ENCODE results near the gene CIB4.

Gene CIB4

DNA sequence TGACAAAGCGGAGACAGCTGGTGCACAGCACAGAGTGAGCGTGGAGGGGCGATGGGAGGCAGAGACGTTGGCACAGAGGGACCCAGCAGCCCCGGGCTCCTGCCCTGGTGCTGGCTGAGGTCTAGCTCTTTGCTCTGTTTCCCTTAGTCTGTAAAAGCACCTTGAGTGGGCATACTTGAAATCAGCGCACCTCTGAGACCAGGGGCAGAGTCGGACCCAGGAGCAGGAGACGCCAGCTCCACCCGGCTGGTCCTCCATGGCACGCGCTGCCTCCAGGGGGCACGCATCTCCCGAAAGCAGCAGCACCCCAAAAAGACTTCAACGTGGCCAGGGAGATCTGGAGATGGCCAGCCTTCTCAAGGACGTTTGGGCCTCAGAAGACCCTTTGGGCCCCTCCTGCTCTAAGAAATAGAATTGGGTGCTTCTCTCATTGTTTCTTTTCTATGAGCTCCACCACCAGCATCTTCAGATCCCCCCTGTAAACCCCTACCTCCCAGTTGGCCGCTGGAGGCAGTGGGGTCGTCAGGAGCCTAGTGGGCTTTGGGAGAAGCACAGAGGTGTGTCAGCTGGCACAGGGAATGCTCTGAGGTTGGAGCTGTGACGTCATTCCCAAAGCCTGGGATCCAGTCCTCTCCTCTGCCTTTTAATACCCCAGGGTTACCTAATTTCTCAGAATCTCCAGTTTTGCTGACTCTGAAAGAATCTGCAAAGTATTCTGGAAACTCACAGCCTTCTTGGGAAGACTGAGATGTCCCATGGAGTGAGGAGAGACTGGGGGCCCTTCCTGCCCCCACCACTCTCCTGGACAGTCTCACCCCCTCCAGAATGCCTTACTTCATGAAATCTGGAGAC is 58.9 kb downstream of the CIB4 start:
- no peak for DNase-seq (ENCODE audit: low spot score)

DNA sequence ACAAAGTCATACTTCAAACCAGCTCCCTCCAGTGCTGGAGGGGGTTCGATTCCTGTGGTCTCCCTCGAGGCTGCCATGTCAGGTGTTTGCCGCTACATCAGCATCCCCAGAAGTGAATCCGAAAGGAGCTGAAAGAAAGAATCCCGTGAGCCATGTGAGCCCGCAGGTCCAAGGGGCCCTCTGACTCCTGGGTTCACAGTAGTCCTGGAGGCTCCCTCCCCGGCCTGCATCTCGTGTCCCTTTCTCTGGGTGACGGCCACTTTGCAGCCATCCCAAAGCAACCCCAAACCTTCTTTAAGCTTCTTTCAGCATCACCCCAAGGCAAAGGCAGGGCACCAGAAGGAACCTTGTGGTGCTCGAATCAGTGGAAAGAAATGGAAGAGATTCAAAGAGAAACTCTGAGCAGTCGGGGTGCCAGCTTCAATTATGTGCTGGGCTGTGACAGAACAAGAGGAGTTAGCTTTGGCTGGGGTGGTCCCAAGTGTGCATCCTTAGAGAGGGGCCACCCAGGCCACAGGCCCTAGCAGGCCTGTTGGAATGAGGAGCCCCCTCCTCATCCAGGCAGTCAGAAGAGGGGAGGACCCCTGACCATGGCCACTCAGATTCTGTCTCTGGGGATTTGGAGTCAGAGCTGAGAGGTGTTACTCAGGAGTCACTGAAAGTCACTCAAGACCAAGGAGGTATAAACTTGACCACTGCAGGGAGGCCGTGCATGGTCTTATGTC is 59.7 kb downstream of the CIB4 start:
- no peak for DNase-seq (ENCODE audit: low spot score)

DNA sequence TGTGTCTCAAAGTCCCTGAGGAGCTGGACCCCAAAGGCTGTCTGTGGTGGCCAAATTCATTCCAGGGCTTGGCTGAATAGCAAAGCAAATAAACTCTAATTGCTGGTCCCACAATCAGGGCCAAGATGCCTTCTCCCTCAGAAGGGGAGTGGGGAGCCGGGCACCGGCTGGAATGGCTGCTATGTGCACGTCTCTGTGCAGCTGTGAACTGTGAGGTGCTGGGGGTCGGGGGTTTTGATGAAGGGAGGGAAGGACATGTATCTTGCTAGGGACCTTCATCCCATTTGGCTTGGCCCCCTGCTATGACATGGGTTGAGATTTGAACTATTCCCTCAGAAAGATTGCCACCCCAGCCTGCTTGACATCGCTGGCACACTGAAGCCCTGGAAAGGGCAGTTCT is 60.4 kb downstream of the CIB4 start:
- no peak for DNase-seq (ENCODE audit: low spot score)

DNA sequence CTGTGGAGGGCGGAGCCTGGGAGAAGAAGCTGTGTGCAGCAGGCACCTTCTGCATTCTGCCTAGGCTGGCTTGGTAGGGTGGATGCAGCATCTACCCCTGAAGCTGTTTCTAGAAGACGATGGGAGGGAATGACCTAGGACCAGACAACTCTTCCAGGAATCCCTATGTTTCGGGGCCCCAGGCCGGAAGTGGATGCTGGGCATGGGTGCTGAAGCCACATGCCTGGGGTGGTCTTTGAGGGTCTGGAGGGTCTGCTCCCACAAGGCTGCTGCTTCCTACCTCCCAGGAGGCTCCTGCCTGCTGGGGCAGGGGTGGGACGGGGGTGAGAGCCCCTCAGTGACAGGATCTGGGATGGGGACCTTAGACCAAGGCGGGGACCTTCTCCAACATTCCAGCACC is 61.0 kb downstream of the CIB4 start:
- no peak for DNase-seq (ENCODE audit: low spot score)

DNA sequence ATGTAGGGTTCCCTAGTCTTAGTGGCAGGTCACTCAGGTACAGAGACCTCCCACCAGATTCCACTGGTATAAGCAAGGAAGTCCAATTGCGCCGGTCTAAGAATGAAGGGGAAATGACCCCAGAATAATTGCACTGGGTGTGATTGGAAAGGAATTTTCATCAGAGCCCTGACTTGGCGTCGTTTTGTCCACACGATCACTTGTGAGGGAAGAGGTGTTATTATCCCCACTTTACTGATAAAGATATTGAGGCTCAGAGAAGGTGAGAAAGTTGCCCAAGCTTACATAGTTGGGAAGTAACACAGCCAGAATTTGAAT is 61.5 kb downstream of the CIB4 start:
- DNase-seq (ENCODE audit: low spot score): no peak

DNA sequence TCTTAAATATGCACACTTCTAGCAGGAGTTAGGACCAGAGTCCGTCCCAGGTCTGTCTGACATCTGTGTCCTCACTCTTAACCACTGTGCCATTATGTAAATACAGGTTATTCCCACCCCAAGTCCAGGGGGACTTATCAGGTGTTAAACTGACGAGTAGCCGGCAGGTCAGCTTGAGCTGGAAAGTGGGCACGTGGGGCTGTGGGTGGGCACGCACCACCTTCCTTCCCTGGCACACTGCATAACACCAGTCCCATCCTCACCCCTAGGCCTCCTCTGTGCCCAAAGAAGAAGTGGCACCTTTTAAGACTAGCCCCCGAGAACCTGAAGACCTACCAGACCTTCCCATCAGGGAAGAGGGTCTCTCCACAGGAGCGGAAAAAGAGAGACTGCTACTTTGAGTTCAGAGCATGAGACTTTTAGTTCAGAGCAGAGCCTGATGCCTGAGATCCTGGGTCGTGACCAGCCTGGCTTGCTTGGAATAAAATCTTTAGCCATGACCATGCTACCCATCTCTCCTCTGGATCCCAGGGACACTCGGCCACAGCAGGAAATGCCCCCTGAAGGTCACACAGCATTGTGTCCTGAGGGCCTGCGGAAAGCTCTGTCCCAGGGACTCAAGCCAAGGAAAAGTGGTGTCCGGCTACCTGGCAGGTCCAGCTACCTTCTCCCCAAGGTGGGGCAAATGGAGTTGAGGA is 62.0 kb downstream of the CIB4 start:
- no peak for DNase-seq (ENCODE audit: low spot score)

DNA sequence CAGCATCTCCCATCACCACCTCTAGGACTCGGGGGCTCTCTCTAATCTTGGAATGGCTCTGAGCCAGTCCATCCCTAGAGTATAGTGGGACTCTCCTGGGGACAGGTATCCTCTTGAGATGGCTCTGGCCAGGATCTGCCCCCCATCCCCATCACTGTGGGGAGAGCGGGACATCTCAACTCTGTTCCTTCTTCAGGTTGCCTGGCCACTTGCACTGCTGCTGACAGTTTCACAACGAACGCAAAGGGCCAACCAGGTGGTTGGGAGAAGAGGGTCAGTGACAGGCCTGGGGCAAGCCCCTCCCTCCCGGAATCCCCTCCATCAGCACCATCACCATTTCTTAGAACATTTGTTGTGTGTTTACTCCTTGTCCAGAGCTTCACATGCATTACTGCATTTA is 62.6 kb downstream of the CIB4 start:
- no peak for DNase-seq (ENCODE audit: low spot score)

DNA sequence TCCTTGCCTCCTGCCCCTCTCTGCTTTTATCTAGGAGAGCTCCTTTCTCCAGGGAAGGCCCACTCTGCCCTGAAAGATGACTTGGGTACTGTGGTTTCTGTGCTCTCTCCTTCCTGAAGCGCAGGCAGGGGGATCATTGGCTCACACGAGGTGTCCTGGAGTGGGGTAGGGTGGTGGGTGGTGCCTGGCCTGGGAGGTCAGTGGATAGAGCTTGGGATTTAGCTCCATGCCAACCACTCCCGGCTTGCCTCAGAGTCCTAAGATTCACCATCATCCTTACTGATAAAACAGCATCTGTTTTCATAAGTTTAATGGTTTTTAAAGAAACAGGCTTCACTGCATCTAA is 63.1 kb downstream of the CIB4 start:
- DNase-seq (ENCODE audit: low spot score): no peak

DNA sequence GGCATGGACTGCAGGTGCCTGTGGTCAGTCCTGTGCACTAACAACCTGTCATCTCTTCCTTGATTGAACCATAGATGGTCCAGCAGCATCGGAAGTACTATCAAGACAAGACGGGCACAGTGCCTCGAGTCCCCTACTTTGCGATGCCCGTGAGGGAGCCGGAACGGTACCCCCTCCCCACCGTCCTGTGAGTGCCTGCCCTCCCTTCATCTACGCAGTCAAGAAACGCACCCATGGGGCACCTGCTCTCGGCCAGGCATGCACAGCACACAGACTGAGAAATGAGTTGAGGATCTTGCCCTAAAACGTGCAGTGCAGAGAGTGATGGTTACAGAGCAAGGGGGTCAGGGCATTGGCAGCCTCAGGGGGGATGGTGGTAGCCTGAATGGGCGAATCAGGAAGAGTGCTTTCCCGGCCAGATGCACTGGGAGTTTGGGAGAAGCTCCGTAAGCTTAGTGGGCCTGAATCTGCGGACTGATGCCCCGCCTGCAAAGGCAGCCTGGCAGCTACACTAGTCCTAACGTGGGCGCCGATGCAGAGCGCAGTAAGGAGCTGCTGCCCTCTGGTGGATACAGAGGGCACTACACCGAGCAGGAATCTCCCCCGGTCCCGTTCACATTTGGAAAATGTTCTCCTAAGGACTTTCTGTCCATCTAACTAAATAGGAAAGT is 63.6 kb downstream of the CIB4 start:
- peak; percentile 49 for DNase-seq (ENCODE audit: low spot score)

DNA sequence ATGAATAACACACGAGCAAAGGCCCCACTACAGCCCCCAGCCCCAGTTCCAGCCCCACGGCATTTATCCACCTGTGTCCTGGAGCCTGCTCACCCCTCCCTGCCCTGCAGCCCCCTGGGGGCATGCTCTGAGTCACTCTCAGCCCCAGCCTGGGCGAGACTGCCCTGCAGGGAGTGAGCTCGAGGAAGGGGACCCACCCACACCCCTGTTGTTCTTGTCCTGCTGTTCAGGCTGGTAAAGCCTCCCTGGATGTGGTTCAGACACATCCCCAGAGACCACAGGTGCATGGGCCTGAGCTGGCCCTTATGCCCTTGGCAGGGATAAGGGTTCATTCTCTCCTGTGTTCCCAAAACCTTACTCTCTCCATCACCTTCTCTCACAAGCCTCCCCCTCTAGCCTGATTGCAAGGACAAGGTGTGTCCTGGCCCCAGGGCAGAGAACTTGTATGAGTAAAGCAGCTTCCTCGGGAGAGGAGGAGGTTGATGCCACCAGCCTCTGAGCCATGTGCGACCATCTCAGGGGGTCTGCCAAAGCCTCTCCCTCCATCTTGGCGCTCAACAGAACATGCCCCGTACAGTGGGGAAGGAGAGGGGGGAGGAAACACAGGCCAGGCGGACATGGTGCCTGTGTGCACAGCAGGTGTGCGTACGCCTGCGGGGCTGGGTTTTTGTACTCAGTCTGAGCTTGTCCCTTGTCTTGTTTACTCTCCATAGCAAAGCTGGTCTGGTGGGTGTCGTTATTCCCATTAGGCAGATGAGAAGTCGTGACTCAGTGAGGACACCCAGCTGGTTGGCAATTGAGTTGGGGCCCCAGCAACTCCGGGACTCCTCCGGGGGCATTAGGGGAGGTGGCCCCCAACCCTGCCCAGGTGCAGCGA is 64.4 kb downstream of the CIB4 start:
- DNase-seq (ENCODE audit: low spot score): no peak

DNA sequence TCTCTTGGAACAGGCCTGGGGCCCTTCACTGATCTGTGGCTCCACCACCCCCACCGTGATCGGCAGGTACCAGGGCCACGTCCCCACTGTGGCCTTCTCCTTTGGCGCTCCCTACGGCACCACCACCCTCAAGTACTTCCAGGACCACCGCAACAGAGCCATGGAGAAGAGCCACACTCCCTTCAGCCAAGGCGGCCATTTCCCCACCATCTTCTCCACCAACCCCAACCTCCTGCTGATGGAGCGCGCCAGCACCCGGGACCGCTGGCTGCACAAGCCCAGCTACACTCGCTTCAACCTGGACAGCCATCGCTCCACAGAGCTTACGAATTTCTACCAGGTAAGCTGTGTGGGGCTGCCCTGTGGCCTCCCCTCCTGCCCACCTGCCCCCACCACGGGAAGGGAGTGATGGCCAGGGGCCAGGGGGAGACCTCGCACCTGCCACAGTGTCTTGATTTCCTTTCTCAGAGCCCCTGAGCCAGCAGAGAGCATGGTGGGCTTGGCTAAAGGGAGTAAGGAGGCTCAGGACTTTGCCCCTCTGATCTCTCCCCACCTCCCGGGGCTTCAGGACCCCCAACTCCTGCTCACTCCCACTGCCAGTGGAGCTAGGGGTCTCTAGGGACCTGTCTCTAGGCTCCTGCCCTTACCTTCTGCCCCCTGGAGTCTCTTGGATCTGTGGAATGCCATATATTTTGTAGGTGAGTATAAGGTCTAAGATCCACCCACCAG is 65.2 kb downstream of the CIB4 start:
- no peak for DNase-seq (ENCODE audit: low spot score)

DNA sequence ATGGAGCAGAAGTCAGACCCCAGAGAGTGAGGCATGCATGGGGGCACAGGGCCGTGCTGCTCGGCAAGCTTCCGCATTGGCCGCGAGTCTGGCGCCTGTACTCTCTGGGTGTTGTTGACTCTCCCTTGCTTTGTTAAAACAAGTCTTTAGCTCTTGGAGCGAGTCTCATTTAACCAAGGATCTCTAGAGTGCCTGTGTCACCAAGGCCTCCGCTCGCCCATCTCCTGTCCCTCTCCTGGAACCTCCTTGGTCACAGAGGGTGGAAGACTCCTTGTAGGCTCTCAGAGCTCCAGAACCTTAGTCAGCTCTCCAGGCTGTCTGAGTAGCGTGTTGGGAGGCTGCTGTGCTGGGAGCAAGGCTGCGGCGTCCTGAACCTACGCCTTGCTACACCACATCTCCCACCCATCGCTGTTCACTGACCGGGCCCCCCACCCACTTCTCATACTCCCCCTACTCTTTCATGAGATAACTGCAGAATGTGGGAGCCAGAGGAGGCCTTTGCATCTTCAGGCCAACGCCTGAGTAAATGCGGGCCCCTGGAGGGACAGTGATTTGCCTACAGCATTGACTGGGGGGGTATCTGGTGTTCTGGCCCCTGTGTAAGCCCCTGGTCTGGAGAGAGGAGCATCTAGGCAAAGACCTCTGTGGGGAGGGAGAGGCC is 66.1 kb downstream of the CIB4 start:
- DNase-seq (ENCODE audit: low spot score): no peak

DNA sequence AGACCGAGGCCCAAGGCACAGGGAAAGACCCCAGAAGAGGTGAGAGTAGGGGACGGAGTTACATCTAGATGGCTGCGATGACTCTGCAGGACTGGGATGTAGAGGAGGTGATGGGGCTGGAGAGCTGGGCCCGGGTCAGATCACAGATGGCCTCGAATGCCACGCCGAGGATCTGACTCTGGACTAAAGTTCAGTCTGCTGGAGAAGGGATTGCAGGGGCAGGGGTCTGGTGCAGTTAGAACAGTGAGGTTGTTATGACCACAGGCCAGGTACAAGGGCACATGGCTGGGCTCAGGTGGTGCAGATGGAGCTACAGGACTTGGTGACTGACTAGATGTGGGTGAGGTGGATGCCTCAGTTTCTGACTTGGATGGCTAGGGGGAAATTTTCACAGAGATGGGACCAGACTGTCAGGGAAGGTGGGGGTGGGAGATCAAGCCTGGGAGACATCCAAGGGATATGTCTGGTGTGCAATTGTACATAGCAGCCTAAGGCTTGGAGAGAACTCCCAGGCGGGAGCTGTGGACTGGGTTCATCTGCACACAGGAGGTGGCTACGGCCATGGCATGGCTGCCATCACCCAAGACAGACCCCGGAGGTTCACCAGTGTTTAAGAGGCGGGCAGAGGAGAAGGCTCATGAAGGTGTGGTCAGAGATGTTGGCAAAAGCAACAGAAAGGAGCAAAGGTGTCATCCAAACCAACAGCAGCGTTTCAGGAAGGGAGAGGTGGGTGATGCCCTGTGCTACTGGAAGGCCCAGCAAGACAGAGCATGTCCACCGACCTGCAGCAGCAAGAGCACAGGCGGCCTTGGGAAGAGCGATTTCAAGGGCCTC is 66.9 kb downstream of the CIB4 start:
- DNase-seq (ENCODE audit: low spot score): no peak

DNA sequence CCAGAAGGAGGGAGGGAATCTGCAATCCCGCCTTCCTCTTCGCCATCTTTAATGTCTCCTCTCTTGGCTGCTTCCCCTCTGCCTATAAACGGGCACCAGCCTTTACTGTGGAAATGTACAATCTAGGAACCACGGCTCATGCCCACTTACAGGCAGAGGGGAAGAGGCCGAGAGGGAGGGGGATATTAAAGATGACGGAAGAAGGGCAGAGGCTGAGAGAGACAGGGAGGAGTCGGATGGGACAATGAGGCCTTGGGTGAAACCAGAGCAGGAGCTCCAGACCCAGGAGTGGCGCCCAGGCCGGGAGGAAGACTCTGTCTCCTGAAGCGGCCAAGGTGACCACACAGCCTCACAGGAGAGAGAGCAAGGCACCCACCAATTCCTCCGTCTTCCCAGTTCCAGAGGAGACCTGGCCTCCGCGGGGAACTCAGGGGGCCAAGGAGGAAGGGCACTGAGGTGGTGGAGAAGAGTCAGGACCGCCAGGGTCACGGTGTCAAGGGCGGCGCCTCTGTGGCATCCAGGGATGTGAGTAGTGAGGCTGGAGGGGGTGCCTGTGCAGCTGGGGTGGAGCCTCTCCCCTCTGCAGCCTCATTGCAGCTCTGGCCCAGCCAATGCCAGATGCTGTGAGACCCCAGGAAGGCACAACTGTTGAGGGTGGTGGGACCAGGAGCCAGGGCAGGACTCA is 67.8 kb downstream of the CIB4 start:
- DNase-seq (ENCODE audit: low spot score): no peak

DNA sequence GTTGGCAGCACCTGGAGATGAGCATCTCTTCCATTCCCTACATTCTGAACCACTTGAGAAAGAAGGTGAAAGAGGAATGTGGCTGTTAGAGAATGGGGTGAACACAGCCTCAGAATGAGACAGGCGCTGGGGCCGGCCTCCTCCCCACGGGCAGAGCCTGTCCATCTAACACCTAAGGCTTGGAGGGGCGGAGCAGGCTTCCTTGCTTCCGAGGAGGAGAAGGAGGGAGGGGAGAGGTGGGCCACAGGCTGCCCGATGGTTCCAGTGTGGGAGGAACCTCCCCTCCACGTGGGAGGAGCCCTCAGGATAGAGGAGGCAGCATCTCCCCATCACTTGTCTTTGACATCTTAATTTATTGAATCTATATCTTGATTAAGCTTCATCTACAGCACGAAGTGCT is 68.6 kb downstream of the CIB4 start:
- DNase-seq (ENCODE audit: low spot score): no peak

DNA sequence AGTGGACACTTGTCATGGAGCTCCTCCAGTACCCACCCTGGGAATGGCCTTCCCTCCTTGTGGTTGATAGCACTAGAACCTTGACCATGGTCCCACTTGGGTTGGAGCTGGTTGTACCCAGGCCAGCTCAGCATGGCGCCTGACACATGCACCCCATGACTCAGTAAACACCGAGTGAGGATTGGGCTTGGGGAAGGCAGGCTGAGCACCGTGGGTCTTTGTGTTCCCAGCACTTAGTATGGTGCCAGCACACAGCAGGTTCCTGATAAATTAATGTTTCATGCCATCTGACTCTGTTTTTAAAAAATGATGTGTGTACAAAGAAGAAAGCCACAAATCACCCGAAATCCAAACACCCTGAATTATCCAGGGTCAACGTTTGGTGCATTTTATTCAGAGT is 69.8 kb downstream of the CIB4 start:
- DNase-seq (ENCODE audit: low spot score): no peak

DNA sequence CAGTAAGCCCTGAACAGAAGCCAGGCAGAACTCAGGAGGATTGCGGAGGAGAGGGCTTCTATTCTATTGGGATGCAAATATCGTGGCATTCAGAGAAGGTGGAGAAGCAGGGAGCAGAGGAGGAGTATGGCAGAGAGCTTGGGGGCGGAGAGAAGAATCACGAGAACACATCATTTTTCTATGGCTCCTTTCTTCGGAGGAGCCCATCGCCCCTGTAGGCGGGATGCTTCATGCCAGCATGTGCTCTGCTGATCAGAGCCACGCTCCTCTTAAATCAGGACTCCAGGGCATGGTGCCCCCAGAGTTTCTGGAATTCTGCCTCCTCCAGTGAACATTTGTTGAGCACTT is 71.1 kb downstream of the CIB4 start:
- no peak for DNase-seq (ENCODE audit: low spot score)

DNA sequence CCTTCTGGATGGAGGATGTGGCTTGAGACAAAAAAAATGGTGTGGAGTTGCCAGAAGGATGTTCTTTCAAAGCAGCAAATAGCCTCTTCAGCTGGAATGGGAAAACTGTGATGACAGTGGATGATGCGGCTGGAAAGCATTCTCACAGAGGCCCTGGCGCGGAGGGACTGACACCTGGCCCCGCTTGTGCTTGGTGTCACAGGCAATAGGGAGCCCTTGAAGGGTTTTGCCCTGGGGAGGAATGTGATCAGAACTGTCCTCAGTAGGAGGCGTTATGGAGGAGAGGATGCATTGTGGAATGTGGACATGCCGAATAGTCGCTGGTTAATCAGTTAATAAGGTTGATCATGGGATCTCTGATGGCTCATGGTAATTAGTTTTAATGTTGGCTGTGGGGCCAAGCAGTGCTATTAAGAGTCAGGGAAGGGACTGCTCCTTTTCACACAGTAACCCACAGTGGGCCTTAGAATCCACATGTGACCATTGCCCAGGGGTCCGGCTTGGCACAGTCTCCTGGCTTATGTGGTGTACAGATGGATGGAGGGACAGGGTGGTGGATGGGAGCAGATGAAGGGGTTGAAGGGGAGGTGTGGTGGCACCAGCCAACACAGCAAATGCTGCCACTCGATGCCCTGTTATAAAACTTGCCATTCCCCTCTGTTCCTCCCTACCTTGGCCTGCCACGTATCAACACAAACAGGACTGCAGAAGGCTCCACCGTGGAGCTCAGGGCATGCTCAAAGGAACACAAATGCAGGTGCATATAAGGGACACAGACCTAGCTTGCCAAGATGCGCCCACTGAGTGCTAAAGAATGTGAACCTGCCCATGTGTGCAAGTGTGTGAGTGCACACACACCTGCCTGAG is 71.7 kb downstream of the CIB4 start:
- no peak for DNase-seq (ENCODE audit: low spot score)

All from CD4-positive, alpha-beta T cell treated with Interleukin-15 for 4 hours (primary cell).